Measurements from ENCODE around the gene SLC17A7. TPM values are rescaled to one million over a fixed set of nuclear protein-coding genes. Genes with fewer than 3 reads are reported as not detected.

Gene SLC17A7
- polyA plus RNA-seq, 4 donors = 0.25 to 0.49 (median 0.40) TPM

GRCh38 chr19:49411681-49412326, 29.5 kb downstream of the SLC17A7 start:
- DNase-seq (ENCODE audit: low read depth in 4 of 4, low spot score in 3 of 4) = no peak

- no peak for DNase-seq (ENCODE audit: low read depth in 4 of 4, low spot score in 3 of 4)
Observed at GRCh38 chr19:49409441-49410029, 31.8 kb downstream of the SLC17A7 start.

GRCh38 chr19:49408816-49409440, 32.4 kb downstream of the SLC17A7 start:
- no peak for DNase-seq (ENCODE audit: low read depth in 4 of 4, low spot score in 3 of 4)

GRCh38 chr19:49407482-49408015, 33.8 kb downstream of the SLC17A7 start:
- DNase-seq (ENCODE audit: low read depth in 4 of 4, low spot score in 3 of 4) = no peak

GRCh38 chr19:49407079-49407478, 34.2 kb downstream of the SLC17A7 start:
- no peak for DNase-seq (ENCODE audit: low read depth in 4 of 4, low spot score in 3 of 4)

GRCh38 chr19:49403404-49404187, 37.7 kb downstream of the SLC17A7 start:
- DNase-seq (ENCODE audit: low read depth in 4 of 4, low spot score in 3 of 4) = no peak

- no peak for DNase-seq (ENCODE audit: low read depth in 4 of 4, low spot score in 3 of 4)
Observed at GRCh38 chr19:49400029-49400428, 41.3 kb downstream of the SLC17A7 start.

GRCh38 chr19:49398931-49399330, 42.4 kb downstream of the SLC17A7 start:
- DNase-seq (ENCODE audit: low read depth in 4 of 4, low spot score in 3 of 4) = no peak

GRCh38 chr19:49398001-49398615, 43.2 kb downstream of the SLC17A7 start:
- no peak for DNase-seq (ENCODE audit: low read depth in 4 of 4, low spot score in 3 of 4)

- DNase-seq (ENCODE audit: low read depth in 4 of 4, low spot score in 3 of 4) = no peak
Observed at GRCh38 chr19:49396738-49397505, 44.4 kb downstream of the SLC17A7 start.

- no peak for DNase-seq (ENCODE audit: low read depth in 4 of 4, low spot score in 3 of 4)
Observed at GRCh38 chr19:49395581-49396407, 45.5 kb downstream of the SLC17A7 start.

GRCh38 chr19:49393881-49394280, 47.4 kb downstream of the SLC17A7 start:
- no peak for DNase-seq (ENCODE audit: low read depth in 4 of 4, low spot score in 3 of 4)

GRCh38 chr19:49391581-49392399, 49.5 kb downstream of the SLC17A7 start:
- DNase-seq (ENCODE audit: low read depth in 4 of 4, low spot score in 3 of 4) = peak; percentile 68 to 73 (median 70)

GRCh38 chr19:49390929-49391359, 50.4 kb downstream of the SLC17A7 start:
- DNase-seq (ENCODE audit: low read depth in 4 of 4, low spot score in 3 of 4) = no peak

GRCh38 chr19:49390131-49390928, 51.0 kb downstream of the SLC17A7 start:
- DNase-seq (ENCODE audit: low read depth in 4 of 4, low spot score in 3 of 4) = no peak

GRCh38 chr19:49389406-49389805, 51.9 kb downstream of the SLC17A7 start:
- DNase-seq (ENCODE audit: low read depth in 4 of 4, low spot score in 3 of 4) = no peak

- peak in 1 of 4 donors; percentile 40 for DNase-seq (ENCODE audit: low read depth in 4 of 4, low spot score in 3 of 4)
Observed at GRCh38 chr19:49387936-49388372, 53.4 kb downstream of the SLC17A7 start, which contains the start of gene KASH5. Gene KASH5 (plus strand): TSS chr19:49388249. CDS start chr19:49390884, 2,635 bp downstream.
